K562 (cell line): Measurements from ENCODE around the gene ADAM8. TPM values are rescaled to one million over a fixed set of nuclear protein-coding genes. Genes with fewer than 3 reads are reported as not detected.

Experiments used
- BRCA1 ChIP-seq, 2 experiments: fragments of 450-650 bp in 1 of 2; sonication (generic) in 1 of 2; formaldehyde crosslinking in 1 of 2; IDR thresholded peaks; 2 replicates each; pipeline versions ENCODE4 v1.5.0 to v1.6.1; 2017 to 2020; ENCODE audit warnings: mild to moderate bottlenecking in 1 of 2, missing genetic modification reagents in 1 of 2
- CSDE1 ChIP-seq, 2 experiments: fragments of 450-650 bp; IDR thresholded peaks; 2 replicates each; pipeline ENCODE4 v1.6.1; 2016; ENCODE audit warnings: mild to moderate bottlenecking in 1 of 2
- ELF4 ChIP-seq: fragments of 450-650 bp; formaldehyde crosslinking; IDR thresholded peaks from 2 replicates; pipeline ENCODE4 v1.4.0; 2022; ENCODE audit warnings: missing genetic modification characterization
- ESRRA ChIP-seq: fragments of 450-650 bp; IDR thresholded peaks from 2 replicates; pipeline ENCODE4 v1.6.1; 2014; ENCODE audit warnings: low read depth, mild to moderate bottlenecking, moderate library complexity, borderline replicate concordance
- GTF2A2 ChIP-seq: IDR thresholded peaks from 2 replicates; pipeline ENCODE4 v1.6.1; 2016; ENCODE audit warnings: mild to moderate bottlenecking, missing genetic modification characterization, missing compliant biosample characterization
- HDAC3 ChIP-seq: fragments of 450-650 bp; IDR thresholded peaks from 2 replicates; pipeline ENCODE4 v1.6.1; 2018; ENCODE audit warnings: borderline replicate concordance, mild to moderate bottlenecking, moderate library complexity; ENCODE audit not compliant: partially characterized antibody
- POLR3G ChIP-seq: IDR thresholded peaks from 2 replicates; pipeline ENCODE4 v1.6.1; 2011; ENCODE audit not compliant: insufficient read length, insufficient replicate concordance; ENCODE audit errors: extremely low read depth
- RBM17 ChIP-seq: fragments of 200-400 bp; formaldehyde crosslinking; IDR thresholded peaks from 2 replicates; pipeline ENCODE4 v1.6.1; 2017; ENCODE audit warnings: low read depth, mild to moderate bottlenecking, low read length, borderline replicate concordance
- SRSF7 ChIP-seq: fragments of 200-400 bp; formaldehyde crosslinking; optimal IDR thresholded peaks from 2 replicates; pipeline ENCODE3; 2017; ENCODE audit warnings: mild to moderate bottlenecking, low read depth, low read length
- TEAD4 ChIP-seq, 2 experiments: sonication (generic) in 1 of 2; formaldehyde crosslinking in 1 of 2; IDR thresholded peaks; 2 replicates each; pipeline versions ENCODE4 v1.6.1 to v1.8.0; 2012 to 2022; ENCODE audit warnings: borderline replicate concordance in 1 of 2, inconsistent platforms in 1 of 2, low read length in 1 of 2, mild to moderate bottlenecking in 1 of 2, missing genetic modification reagents in 1 of 2
- TGIF2 ChIP-seq: sonication (generic); formaldehyde crosslinking; IDR thresholded peaks from 2 replicates; pipeline ENCODE4 v1.8.1; 2022; ENCODE audit warnings: mild to moderate bottlenecking, missing genetic modification reagents, moderate library complexity
- ZNF143 ChIP-seq: sonication (generic); formaldehyde crosslinking; IDR thresholded peaks from 2 replicates; pipeline ENCODE4 v1.9.0; 2022; ENCODE audit warnings: mild to moderate bottlenecking, missing genetic modification reagents
- ZNF24 ChIP-seq: fragments of 450-650 bp; IDR thresholded peaks from 2 replicates; pipeline ENCODE4 v1.6.1; 2016
- ZNF583 ChIP-seq: fragments of 250-450 bp; sonication (Bioruptor Pico); IDR thresholded peaks from 2 replicates; pipeline ENCODE4 v1.4.0; 2020
- polyA plus RNA-seq, 8 experiments: library from polyadenylated mRNA; depleted of rRNA in 4 of 8; stranded (reverse) in 5 of 8; unstranded in 3 of 8; fragments of >200 nt; fragmentation: Nextera tagmentation in 2 of 8; fragmentation: Illumina TruSeq in 1 of 8; extraction: Ambion mirVana in 2 of 8; extraction: Trizol in 1 of 8; gene quantifications; 2 replicates each; pipeline versions ENCODE4 v1.2.1 to v1.2.3, GENCODE V29; 2011 to 2014; ENCODE audit warnings: inconsistent platforms in 1 of 8, missing spikeins in 1 of 8
- total RNA-seq, 7 experiments: library from RNA; depleted of rRNA in 6 of 7; stranded (reverse); fragments of >200 nt in 6 of 7; fragmentation: Illumina TruSeq in 2 of 7; extraction: Trizol in 2 of 7; gene quantifications; 2 replicates each; pipeline versions ENCODE4 v1.2.1 to v1.2.3, GENCODE V29; 2011 to 2021; ENCODE audit warnings: low replicate concordance in 1 of 7
- TF ChIP-seq, protein P1 (sequence below), 2 experiments: fragments of 450-650 bp; conservative IDR thresholded peaks; 2 replicates each; pipeline ENCODE4 v1.6.1; 2017; ENCODE audit warnings: mild to moderate bottlenecking in 2 of 2, moderate library complexity in 2 of 2
- TF ChIP-seq, protein P2 (sequence below): fragments of 450-650 bp; IDR thresholded peaks from 2 replicates; pipeline ENCODE4 v1.6.1; 2017; ENCODE audit warnings: mild to moderate bottlenecking, moderate library complexity
- TF ChIP-seq, protein P3 (sequence below): sonication (generic); formaldehyde crosslinking; IDR thresholded peaks from 2 replicates; pipeline ENCODE4 v1.8.0; 2022; ENCODE audit warnings: mild to moderate bottlenecking, low read depth, missing genetic modification reagents
- TF ChIP-seq, protein P4 (sequence below), 3 experiments: IDR thresholded peaks in 2 of 3; conservative IDR thresholded peaks in 1 of 3; 2 replicates each; pipeline ENCODE4 v1.5.1; 2011 to 2012; ENCODE audit warnings: low read length in 3 of 3, mild to moderate bottlenecking in 3 of 3, control low read depth in 2 of 3, improper control_type of control experiment in 1 of 3, inconsistent platforms in 1 of 3, low read depth in 1 of 3, mixed read lengths in 1 of 3, moderate library complexity in 1 of 3; ENCODE audit not compliant: insufficient read depth in 2 of 3
- TF ChIP-seq, protein P5 (sequence below): fragments of 250-450 bp; sonication (Bioruptor Pico); IDR thresholded peaks from 2 replicates; pipeline ENCODE4 v1.8.0; 2022; ENCODE audit warnings: inconsistent platforms, mild to moderate bottlenecking, moderate library complexity, borderline replicate concordance
- TF ChIP-seq, protein P6 (sequence below): fragments of 250-450 bp; sonication (Bioruptor Pico); IDR thresholded peaks from 2 replicates; pipeline ENCODE4 v1.8.0; 2021; ENCODE audit warnings: moderate library complexity, mild to moderate bottlenecking, inconsistent platforms

ADAM8 gene
- total and polyA plus RNA-seq, 9 of the 15 experiments (the other 6 are each of a cell fraction or from before 2014, with no cell fraction given): 0.07 to 7.0 (median 1.1) TPM

DNA sequence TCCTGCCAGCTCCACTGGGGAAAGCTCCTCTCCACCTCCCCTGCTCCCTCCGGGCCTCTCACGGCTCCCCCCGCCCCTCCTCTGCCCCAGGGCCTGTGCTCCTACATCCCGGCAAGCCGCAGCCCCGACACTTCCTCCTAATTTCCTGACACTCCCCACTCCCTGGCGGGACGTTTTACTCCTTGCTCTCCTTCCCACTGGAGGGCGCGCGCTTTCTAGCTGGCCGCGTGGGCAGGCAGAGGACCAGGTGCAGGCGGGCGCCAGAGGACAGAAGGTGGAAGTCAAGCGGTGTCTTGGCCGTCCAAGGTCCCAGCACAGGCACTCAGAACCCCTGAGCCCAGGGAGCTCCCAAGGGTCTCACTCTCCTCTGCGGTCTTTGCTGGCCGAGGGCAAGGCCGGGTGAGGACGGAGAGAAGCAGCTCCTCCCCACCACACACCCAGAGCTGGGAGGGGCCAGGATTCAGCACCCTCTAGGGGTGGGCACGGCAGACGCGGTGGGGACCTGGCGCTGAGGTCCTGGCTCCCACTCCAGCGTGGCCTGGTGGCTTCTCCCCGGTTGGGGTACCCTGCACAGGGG is 19.1 kb downstream of the ADAM8 start (continued):
- TF ChIP-seq, protein P1, sequence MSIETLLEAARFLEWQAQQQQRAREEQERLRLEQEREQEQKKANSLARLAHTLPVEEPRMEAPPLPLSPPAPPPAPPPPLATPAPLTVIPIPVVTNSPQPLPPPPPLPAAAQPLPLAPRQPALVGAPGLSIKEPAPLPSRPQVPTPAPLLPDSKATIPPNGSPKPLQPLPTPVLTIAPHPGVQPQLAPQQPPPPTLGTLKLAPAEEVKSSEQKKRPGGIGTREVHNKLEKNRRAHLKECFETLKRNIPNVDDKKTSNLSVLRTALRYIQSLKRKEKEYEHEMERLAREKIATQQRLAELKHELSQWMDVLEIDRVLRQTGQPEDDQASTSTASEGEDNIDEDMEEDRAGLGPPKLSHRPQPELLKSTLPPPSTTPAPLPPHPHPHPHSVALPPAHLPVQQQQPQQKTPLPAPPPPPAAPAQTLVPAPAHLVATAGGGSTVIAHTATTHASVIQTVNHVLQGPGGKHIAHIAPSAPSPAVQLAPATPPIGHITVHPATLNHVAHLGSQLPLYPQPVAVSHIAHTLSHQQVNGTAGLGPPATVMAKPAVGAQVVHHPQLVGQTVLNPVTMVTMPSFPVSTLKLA (conservative IDR thresholded peaks at IDR 0.05): peak in 1 of 2 experiments; percentile 67; a peak in 3 of 4 replicates
- TF ChIP-seq ELF4 (CRISPR knock-in tag) (no peak), POLR3G (no peak), TEAD4 (IDR thresholded peaks at IDR 0.05; ENCODE audit: low read length) (0 out of 2 replicates have a peak, but pooled peaks have one; percentile 13), TEAD4 (CRISPR knock-in tag; IDR thresholded peaks at IDR 0.05; ENCODE audit: borderline replicate concordance) (no peak), SRSF7 (no peak), HDAC3 (no peak), ZNF583 (CRISPR knock-in tag) (no peak), GTF2A2 (tag) (no peak), ZNF143 (CRISPR knock-in tag) (no peak), CSDE1 (IDR thresholded peaks at IDR 0.05) (no peak), RBM17 (no peak), TGIF2 (CRISPR knock-in tag) (no peak), ESRRA (peak; percentile 52; the same call in 1 of the 2 replicates), BRCA1 (IDR thresholded peaks at IDR 0.05) (no peak), BRCA1 (CRISPR knock-in tag; IDR thresholded peaks at IDR 0.05) (no peak), ZNF24 (no peak)
- TF ChIP-seq, protein P2, sequence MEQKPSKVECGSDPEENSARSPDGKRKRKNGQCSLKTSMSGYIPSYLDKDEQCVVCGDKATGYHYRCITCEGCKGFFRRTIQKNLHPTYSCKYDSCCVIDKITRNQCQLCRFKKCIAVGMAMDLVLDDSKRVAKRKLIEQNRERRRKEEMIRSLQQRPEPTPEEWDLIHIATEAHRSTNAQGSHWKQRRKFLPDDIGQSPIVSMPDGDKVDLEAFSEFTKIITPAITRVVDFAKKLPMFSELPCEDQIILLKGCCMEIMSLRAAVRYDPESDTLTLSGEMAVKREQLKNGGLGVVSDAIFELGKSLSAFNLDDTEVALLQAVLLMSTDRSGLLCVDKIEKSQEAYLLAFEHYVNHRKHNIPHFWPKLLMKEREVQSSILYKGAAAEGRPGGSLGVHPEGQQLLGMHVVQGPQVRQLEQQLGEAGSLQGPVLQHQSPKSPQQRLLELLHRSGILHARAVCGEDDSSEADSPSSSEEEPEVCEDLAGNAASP: no peak
- TF ChIP-seq, protein P3, sequence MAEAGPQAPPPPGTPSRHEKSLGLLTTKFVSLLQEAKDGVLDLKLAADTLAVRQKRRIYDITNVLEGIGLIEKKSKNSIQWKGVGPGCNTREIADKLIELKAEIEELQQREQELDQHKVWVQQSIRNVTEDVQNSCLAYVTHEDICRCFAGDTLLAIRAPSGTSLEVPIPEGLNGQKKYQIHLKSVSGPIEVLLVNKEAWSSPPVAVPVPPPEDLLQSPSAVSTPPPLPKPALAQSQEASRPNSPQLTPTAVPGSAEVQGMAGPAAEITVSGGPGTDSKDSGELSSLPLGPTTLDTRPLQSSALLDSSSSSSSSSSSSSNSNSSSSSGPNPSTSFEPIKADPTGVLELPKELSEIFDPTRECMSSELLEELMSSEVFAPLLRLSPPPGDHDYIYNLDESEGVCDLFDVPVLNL (CRISPR knock-in tag): no peak
- TF ChIP-seq, protein P4, sequence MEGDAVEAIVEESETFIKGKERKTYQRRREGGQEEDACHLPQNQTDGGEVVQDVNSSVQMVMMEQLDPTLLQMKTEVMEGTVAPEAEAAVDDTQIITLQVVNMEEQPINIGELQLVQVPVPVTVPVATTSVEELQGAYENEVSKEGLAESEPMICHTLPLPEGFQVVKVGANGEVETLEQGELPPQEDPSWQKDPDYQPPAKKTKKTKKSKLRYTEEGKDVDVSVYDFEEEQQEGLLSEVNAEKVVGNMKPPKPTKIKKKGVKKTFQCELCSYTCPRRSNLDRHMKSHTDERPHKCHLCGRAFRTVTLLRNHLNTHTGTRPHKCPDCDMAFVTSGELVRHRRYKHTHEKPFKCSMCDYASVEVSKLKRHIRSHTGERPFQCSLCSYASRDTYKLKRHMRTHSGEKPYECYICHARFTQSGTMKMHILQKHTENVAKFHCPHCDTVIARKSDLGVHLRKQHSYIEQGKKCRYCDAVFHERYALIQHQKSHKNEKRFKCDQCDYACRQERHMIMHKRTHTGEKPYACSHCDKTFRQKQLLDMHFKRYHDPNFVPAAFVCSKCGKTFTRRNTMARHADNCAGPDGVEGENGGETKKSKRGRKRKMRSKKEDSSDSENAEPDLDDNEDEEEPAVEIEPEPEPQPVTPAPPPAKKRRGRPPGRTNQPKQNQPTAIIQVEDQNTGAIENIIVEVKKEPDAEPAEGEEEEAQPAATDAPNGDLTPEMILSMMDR (IDR thresholded peaks at IDR 0.05 in 2 of 3, conservative IDR thresholded peaks at IDR 0.05 in 1 of 3; ENCODE audit: insufficient read depth in 2 of 3, low read depth in 1 of 3, low read length in 3 of 3): peak; percentile 59 to 61 (median 61)
- TF ChIP-seq, protein P5, sequence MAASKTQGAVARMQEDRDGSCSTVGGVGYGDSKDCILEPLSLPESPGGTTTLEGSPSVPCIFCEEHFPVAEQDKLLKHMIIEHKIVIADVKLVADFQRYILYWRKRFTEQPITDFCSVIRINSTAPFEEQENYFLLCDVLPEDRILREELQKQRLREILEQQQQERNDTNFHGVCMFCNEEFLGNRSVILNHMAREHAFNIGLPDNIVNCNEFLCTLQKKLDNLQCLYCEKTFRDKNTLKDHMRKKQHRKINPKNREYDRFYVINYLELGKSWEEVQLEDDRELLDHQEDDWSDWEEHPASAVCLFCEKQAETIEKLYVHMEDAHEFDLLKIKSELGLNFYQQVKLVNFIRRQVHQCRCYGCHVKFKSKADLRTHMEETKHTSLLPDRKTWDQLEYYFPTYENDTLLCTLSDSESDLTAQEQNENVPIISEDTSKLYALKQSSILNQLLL: no peak
- TF ChIP-seq, protein P6, sequence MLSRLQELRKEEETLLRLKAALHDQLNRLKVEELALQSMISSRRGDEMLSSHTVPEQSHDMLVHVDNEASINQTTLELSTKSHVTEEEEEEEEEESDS (CRISPR knock-in tag): no peak
